GM12875 (cell line): ENCODE results near the gene CASP7.

Experiments
- H3K4me3 ChIP-seq: one replicate; pipeline ENCODE4 v1.5.1; 2011; ENCODE audit warnings: low read depth, low read length, control low read depth
- TF ChIP-seq, protein P1 (sequence below): IDR thresholded peaks from 2 replicates; pipeline ENCODE4 v1.5.1; 2011; ENCODE audit warnings: low read depth, mild to moderate bottlenecking, control low read depth, inconsistent platforms, low read length, moderate library complexity, borderline replicate concordance; ENCODE audit not compliant: insufficient read depth

Gene CASP7

DNA sequence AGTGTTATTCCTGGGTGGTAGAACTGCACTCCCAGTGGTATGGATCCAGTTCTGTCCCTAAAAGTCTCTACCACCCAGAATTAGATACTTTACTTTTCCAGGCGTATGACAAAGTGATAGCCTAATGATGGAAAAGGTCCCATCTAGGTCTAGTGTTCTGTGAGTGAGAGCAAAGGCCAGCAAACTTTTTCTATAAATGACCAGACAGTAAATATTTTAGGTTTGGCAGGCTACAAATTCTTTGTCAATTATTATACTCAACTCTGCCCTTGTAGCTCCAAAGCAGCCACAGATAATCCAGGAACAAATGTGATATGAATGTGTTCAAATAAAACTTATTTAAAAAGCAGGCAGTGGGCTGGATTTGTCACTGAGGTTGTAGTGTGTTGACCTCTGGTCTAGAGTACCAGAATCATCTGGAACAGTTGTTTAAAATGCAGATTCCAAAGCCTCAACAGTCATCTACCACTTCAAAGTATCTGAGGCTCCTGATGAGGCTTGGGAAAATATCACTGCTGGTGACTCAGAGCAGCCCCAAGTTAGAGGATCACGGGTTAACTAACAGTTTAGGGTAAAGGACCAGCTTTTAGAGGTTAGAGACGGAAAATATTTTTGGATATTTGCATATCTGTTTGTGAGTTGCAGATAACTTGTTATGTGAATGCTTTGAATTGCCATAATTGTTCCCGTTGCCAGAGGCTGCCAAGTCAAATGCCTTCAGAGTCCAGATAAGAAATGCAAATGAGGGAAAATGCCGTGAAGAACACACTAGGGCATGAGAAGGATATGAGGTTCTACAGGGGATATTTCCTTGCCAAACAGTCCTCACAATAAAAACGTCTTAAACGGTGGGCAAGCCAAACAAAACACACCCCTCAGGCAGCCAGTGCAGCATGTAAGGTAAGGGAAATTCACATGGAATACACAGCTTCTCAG is 35.3 kb upstream of the CASP7 start:
- TF ChIP-seq, protein P1, sequence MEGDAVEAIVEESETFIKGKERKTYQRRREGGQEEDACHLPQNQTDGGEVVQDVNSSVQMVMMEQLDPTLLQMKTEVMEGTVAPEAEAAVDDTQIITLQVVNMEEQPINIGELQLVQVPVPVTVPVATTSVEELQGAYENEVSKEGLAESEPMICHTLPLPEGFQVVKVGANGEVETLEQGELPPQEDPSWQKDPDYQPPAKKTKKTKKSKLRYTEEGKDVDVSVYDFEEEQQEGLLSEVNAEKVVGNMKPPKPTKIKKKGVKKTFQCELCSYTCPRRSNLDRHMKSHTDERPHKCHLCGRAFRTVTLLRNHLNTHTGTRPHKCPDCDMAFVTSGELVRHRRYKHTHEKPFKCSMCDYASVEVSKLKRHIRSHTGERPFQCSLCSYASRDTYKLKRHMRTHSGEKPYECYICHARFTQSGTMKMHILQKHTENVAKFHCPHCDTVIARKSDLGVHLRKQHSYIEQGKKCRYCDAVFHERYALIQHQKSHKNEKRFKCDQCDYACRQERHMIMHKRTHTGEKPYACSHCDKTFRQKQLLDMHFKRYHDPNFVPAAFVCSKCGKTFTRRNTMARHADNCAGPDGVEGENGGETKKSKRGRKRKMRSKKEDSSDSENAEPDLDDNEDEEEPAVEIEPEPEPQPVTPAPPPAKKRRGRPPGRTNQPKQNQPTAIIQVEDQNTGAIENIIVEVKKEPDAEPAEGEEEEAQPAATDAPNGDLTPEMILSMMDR: no peak
- no peak overlapping the region for H3K4me3 ChIP-seq

DNA sequence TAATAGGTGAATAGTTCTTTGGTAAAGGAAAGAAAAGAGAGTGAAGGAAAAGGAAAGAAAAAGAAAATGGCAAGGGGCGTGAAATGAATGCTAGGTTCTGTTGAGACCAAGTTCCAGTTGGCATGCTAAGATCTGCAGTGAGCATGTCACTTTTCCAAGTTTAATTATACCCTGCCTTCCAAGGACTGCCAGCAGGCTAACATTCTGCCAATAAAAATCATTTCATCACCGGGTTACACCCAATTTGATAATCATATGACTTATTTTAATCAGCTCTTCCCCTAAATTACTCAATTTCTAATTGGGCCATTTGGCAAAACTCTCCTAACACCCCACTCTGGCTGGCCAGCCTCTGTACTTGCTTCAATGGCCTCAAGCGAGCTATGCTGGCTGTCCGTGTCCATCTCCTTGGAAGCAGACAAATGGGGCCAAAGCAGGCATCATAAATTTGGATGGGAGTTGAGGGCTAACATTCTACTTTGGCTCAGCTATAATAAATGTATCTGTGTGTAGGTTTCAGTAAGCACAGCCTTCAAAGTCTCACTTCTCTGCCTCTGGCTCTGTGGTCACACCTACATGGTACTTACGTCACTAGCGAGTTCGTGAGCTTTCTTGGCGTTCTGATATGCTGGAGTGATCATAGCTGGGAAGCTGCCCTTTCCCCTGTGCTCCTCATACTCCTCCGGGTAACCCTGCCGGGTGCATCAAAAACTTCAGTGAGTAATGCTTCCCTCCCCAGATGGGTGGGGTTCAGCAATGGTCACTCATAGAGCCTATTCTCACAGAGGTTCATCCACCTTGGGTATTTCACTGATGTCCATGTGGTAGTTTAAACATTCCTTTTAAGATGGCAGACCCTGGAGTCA is 33.1 kb upstream of the CASP7 start:
- TF ChIP-seq, protein P1: no peak
- no peak overlapping the region for H3K4me3 ChIP-seq

DNA sequence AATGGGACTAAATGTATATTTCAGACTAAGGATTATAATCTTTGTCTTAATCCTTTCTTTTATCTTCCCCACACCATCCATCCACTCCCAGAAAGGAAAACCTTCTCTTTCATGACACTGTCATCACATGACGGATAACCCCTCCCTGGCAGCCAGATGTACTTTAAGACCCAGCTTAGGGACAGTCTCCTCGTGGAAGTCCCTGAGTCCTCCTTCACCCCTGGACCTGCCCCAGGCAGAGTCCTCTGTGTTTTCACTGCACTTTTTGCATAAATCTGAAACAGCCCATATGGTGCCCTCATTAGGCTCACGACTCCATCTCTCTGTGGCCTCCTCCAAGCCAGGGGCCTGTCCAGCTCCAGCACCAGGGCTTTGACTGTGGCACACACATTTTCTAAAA is 31.9 kb upstream of the CASP7 start:
- TF ChIP-seq, protein P1: no peak
- no peak overlapping the region for H3K4me3 ChIP-seq

DNA sequence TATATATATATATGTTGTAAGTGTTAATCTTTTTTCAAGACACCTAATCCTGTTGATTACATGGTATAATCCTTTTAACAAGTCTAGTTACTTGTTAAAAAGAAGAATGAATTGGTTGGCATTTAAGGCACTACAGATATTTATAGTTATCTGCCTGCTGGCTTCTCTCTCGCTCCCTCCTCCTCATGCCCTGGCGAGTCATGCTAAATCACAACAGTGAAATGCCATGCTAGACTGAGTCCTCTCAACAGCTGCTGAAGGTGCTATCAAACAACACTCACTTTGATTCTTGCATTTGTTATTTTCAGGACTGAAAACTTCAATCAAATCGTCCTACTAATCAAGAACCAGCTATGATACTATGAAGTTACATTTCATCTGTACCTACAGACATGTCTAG is 31.2 kb upstream of the CASP7 start:
- TF ChIP-seq, protein P1: no peak
- H3K4me3 ChIP-seq: no peak overlapping the region

DNA sequence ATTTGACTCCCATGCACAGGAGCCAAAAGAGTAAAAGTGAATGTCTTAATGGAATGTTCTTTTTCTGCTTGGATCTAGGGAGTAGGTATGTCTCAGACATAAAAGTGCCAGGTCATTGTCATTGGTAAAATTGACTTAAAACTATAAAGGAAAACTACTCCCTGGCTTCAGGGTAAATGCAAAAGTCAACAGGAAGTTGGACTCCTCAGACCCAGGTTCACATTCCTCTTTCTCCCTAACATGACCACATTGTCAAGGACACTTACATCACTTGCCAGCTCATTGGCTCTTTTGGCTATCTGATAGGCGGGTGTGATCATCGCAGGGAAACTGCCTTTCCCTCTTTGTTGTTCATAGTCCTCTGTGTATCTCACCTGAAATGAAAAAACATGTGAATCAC is 29.5 kb upstream of the CASP7 start:
- TF ChIP-seq, protein P1: no peak
- no peak overlapping the region for H3K4me3 ChIP-seq

DNA sequence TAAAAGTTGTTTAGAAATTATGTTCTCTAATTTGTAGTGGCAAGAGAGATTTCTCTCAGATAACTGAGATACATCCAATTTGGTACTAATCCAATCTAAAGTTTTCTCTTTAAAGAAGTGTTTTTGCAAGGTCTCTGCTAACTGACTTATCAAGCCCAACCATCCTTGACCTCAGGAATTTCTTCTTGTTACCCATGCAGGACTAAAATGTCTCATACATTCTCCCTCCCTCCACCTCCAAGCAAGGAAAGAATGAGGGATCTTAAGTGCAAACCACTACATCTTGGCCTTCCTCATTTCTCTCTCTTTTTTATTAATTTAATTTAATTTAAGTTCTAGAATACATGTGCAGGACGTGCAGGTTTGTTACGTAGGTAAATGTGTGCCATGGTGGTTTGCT is 28.7 kb upstream of the CASP7 start:
- no peak overlapping the region for H3K4me3 ChIP-seq
- TF ChIP-seq, protein P1: no peak
